Measurements from ENCODE around the gene KCNH2.
"Not testable (repeated sequence)": the region's sequence is repeated elsewhere in the genome, so short reads cannot be mapped to it uniquely, and the experiment has no call there.

The KCNH2 gene

GRCh38 chr7:151012911-151013347, 34.8 kb upstream of the KCNH2 start:
- peak; percentile 43 for FAIRE-seq
- TF ChIP-seq POLR2AphosphoS5 (IDR thresholded peaks at IDR 0.05; ENCODE audit: low read depth, low read length) (no peak), POU2F2 (IDR thresholded peaks at IDR 0.05; ENCODE audit: low read depth, low read length) (no peak), POLR2A (IDR thresholded peaks at IDR 0.05; ENCODE audit: low read depth, low read length) (no peak), TAF1 (IDR thresholded peaks at IDR 0.05; ENCODE audit: low read depth, low read length) (no peak), PAX5 (IDR thresholded peaks at IDR 0.05; ENCODE audit: insufficient read depth, low read length, severe bottlenecking) (no peak), SPI1 (IDR thresholded peaks at IDR 0.05; ENCODE audit: low read depth, low read length) (no peak)
- no peak for DNase-seq (ENCODE audit: insufficient read length, low spot score)

- no peak for DNase-seq (ENCODE audit: insufficient read length, low spot score)
- no peak for TF ChIP-seq TAF1 (IDR thresholded peaks at IDR 0.05; ENCODE audit: low read depth, low read length)
- TF ChIP-seq SPI1 (IDR thresholded peaks at IDR 0.05; ENCODE audit: low read depth, low read length), result no peak
- TF ChIP-seq PAX5 (IDR thresholded peaks at IDR 0.05; ENCODE audit: insufficient read depth, low read length, severe bottlenecking), result no peak
- no peak for TF ChIP-seq POU2F2 (IDR thresholded peaks at IDR 0.05; ENCODE audit: low read depth, low read length)
- no peak for TF ChIP-seq POLR2AphosphoS5 (IDR thresholded peaks at IDR 0.05; ENCODE audit: low read depth, low read length)
- TF ChIP-seq POLR2A (IDR thresholded peaks at IDR 0.05; ENCODE audit: low read depth, low read length), result no peak
- no peak for FAIRE-seq
These were observed 34.0 kb upstream of the KCNH2 start for GRCh38 chr7:151012031-151012692.

- not testable (repeated sequence) for DNase-seq (ENCODE audit: insufficient read length, low spot score); FAIRE-seq
These were observed 33.5 kb upstream of the KCNH2 start for GRCh38 chr7:151011616-151012015.

GRCh38 chr7:151011097-151011409, 32.9 kb upstream of the KCNH2 start:
- no peak for FAIRE-seq
- no peak for TF ChIP-seq PAX5 (IDR thresholded peaks at IDR 0.05; ENCODE audit: insufficient read depth, low read length, severe bottlenecking)
- TF ChIP-seq POLR2AphosphoS5 (IDR thresholded peaks at IDR 0.05; ENCODE audit: low read depth, low read length), result no peak
- no peak for TF ChIP-seq SPI1 (IDR thresholded peaks at IDR 0.05; ENCODE audit: low read depth, low read length)
- no peak for TF ChIP-seq POLR2A (IDR thresholded peaks at IDR 0.05; ENCODE audit: low read depth, low read length)
- TF ChIP-seq POU2F2 (IDR thresholded peaks at IDR 0.05; ENCODE audit: low read depth, low read length), result no peak
- DNase-seq (ENCODE audit: insufficient read length, low spot score), result no peak

- FAIRE-seq, result no peak
- TF ChIP-seq POU2F2 (IDR thresholded peaks at IDR 0.05; ENCODE audit: low read depth, low read length), result no peak
- TF ChIP-seq POLR2A (IDR thresholded peaks at IDR 0.05; ENCODE audit: low read depth, low read length), result no peak
- no peak for TF ChIP-seq SPI1 (IDR thresholded peaks at IDR 0.05; ENCODE audit: low read depth, low read length)
- no peak for TF ChIP-seq POLR2AphosphoS5 (IDR thresholded peaks at IDR 0.05; ENCODE audit: low read depth, low read length)
- no peak for TF ChIP-seq PAX5 (IDR thresholded peaks at IDR 0.05; ENCODE audit: insufficient read depth, low read length, severe bottlenecking)
- TF ChIP-seq TAF1 (IDR thresholded peaks at IDR 0.05; ENCODE audit: low read depth, low read length), result no peak
- no peak for DNase-seq (ENCODE audit: insufficient read length, low spot score)
These were observed 32.4 kb upstream of the KCNH2 start for GRCh38 chr7:151010307-151011096.

GRCh38 chr7:151010037-151010306, 31.9 kb upstream of the KCNH2 start:
- TF ChIP-seq PAX5 (IDR thresholded peaks at IDR 0.05; ENCODE audit: insufficient read depth, low read length, severe bottlenecking) (no peak), TAF1 (IDR thresholded peaks at IDR 0.05; ENCODE audit: low read depth, low read length) (no peak), SPI1 (IDR thresholded peaks at IDR 0.05; ENCODE audit: low read depth, low read length) (no peak), POLR2A (IDR thresholded peaks at IDR 0.05; ENCODE audit: low read depth, low read length) (no peak)
- DNase-seq (ENCODE audit: insufficient read length, low spot score) (no peak), FAIRE-seq (no peak)

GRCh38 chr7:151009327-151010036, 31.4 kb upstream of the KCNH2 start:
- no peak for FAIRE-seq
- no peak for TF ChIP-seq TAF1 (IDR thresholded peaks at IDR 0.05; ENCODE audit: low read depth, low read length)
- TF ChIP-seq POU2F2 (IDR thresholded peaks at IDR 0.05; ENCODE audit: low read depth, low read length), result no peak
- TF ChIP-seq POLR2AphosphoS5 (IDR thresholded peaks at IDR 0.05; ENCODE audit: low read depth, low read length), result no peak
- no peak for TF ChIP-seq POLR2A (IDR thresholded peaks at IDR 0.05; ENCODE audit: low read depth, low read length)
- TF ChIP-seq PAX5 (IDR thresholded peaks at IDR 0.05; ENCODE audit: insufficient read depth, low read length, severe bottlenecking), result no peak
- no peak for TF ChIP-seq SPI1 (IDR thresholded peaks at IDR 0.05; ENCODE audit: low read depth, low read length)
- DNase-seq (ENCODE audit: insufficient read length, low spot score), result no peak

DNA sequence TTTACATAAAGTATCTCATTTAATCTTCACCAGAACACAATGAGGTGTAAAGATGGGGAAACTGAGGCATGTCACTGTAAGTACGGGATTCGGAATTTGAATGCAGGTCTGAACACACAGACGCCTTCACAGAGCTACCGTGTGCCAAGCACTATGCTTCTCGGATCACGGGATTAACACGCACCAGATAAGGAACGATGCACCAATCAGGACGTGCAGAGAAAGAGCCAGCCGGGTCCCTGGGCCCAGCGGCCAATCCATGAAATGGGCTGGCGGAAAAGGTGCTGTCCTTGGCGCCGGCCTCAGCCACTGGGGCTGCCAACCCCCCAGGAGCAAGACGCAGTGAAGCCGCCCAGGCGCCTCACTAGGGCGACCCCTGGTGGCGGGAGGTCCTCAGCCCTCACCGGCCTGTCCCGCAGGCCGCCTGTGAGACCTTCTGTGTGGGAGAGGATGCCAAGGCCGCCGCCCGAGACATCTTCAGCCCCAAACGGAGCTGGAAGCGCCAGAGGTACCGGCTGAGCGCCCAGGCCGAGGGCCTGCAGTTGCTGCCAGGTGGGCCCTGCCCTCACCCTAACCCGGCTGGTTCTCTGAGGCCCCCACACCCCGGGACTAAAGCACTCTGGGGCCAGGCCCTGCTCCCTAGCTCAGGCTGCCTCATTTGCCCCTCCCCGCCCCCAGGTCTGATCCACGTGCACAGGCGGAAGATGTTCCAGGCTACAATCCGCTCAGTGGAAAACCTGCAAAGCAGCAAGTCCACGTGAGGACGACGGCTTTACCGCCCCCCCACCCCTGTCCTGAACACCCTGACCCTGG, 30.6 kb upstream of the KCNH2 start:
- TF ChIP-seq TAF1 (IDR thresholded peaks at IDR 0.05; ENCODE audit: low read depth, low read length) (no peak), POU2F2 (IDR thresholded peaks at IDR 0.05; ENCODE audit: low read depth, low read length) (no peak), POLR2A (IDR thresholded peaks at IDR 0.05; ENCODE audit: low read depth, low read length) (no peak), POLR2AphosphoS5 (IDR thresholded peaks at IDR 0.05; ENCODE audit: low read depth, low read length) (no peak), PAX5 (IDR thresholded peaks at IDR 0.05; ENCODE audit: insufficient read depth, low read length, severe bottlenecking) (no peak), SPI1 (IDR thresholded peaks at IDR 0.05; ENCODE audit: low read depth, low read length) (no peak)
- FAIRE-seq (no peak), DNase-seq (ENCODE audit: insufficient read length, low spot score) (no peak)

GRCh38 chr7:151008143-151008510, 30.0 kb upstream of the KCNH2 start:
- DNase-seq (ENCODE audit: insufficient read length, low spot score), result no peak
- TF ChIP-seq POU2F2 (IDR thresholded peaks at IDR 0.05; ENCODE audit: low read depth, low read length) (no peak), POLR2A (IDR thresholded peaks at IDR 0.05; ENCODE audit: low read depth, low read length) (no peak), POLR2AphosphoS5 (IDR thresholded peaks at IDR 0.05; ENCODE audit: low read depth, low read length) (no peak)
- FAIRE-seq, result no peak
